Measurements from ENCODE around the gene WEE2. TPM values are rescaled to one million over a fixed set of nuclear protein-coding genes. Genes with fewer than 3 reads are reported as not detected.

WEE2 gene
- total and polyA plus RNA-seq, 2 of the 13 experiments (the other 11 are each of a cell fraction or from before 2014, with no cell fraction given), result not detected

- TF ChIP-seq ZNF691 (CRISPR knock-in tag; IDR thresholded peaks at IDR 0.05; ENCODE audit: borderline replicate concordance, low read depth) (0 out of 2 replicates have a peak, but pooled peaks have one; percentile 19), ZNF256 (CRISPR knock-in tag; conservative IDR thresholded peaks at IDR 0.05) (no peak), KDM2A (CRISPR knock-in tag; IDR thresholded peaks at IDR 0.05; ENCODE audit: borderline replicate concordance, low read depth) (peak; percentile 53; the same call in 1 of the 2 replicates), NR2F1 (CRISPR knock-in tag; IDR thresholded peaks at IDR 0.05) (peak; percentile 56 to 66; a peak in 2 of 4 replicates), NR0B2 (CRISPR knock-in tag; IDR thresholded peaks at IDR 0.05) (peak; percentile 60; the same call in 1 of the 2 replicates), ZFP36L2 (CRISPR knock-in tag; IDR thresholded peaks at IDR 0.05) (no peak), DRAP1 (CRISPR knock-in tag; IDR thresholded peaks at IDR 0.05) (0 out of 2 replicates have a peak, but pooled peaks have one; percentile 40), ETV5 (CRISPR knock-in tag; IDR thresholded peaks at IDR 0.05; ENCODE audit: borderline replicate concordance) (peak; percentile 18; the same call in 1 of the 2 replicates), AHDC1 (CRISPR knock-in tag; IDR thresholded peaks at IDR 0.05; ENCODE audit: borderline replicate concordance) (peak; percentile 74), HDAC1 (CRISPR knock-in tag; IDR thresholded peaks at IDR 0.05) (peak; percentile 77; the same call in 1 of the 2 replicates), STAG1 (CRISPR knock-in tag; IDR thresholded peaks at IDR 0.05) (no peak)
- TF ChIP-seq, protein P1, sequence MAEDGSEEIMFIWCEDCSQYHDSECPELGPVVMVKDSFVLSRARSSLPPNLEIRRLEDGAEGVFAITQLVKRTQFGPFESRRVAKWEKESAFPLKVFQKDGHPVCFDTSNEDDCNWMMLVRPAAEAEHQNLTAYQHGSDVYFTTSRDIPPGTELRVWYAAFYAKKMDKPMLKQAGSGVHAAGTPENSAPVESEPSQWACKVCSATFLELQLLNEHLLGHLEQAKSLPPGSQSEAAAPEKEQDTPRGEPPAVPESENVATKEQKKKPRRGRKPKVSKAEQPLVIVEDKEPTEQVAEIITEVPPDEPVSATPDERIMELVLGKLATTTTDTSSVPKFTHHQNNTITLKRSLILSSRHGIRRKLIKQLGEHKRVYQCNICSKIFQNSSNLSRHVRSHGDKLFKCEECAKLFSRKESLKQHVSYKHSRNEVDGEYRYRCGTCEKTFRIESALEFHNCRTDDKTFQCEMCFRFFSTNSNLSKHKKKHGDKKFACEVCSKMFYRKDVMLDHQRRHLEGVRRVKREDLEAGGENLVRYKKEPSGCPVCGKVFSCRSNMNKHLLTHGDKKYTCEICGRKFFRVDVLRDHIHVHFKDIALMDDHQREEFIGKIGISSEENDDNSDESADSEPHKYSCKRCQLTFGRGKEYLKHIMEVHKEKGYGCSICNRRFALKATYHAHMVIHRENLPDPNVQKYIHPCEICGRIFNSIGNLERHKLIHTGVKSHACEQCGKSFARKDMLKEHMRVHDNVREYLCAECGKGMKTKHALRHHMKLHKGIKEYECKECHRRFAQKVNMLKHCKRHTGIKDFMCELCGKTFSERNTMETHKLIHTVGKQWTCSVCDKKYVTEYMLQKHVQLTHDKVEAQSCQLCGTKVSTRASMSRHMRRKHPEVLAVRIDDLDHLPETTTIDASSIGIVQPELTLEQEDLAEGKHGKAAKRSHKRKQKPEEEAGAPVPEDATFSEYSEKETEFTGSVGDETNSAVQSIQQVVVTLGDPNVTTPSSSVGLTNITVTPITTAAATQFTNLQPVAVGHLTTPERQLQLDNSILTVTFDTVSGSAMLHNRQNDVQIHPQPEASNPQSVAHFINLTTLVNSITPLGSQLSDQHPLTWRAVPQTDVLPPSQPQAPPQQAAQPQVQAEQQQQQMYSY (CRISPR knock-in tag; IDR thresholded peaks at IDR 0.05), result no peak
- TF ChIP-seq, protein P2, sequence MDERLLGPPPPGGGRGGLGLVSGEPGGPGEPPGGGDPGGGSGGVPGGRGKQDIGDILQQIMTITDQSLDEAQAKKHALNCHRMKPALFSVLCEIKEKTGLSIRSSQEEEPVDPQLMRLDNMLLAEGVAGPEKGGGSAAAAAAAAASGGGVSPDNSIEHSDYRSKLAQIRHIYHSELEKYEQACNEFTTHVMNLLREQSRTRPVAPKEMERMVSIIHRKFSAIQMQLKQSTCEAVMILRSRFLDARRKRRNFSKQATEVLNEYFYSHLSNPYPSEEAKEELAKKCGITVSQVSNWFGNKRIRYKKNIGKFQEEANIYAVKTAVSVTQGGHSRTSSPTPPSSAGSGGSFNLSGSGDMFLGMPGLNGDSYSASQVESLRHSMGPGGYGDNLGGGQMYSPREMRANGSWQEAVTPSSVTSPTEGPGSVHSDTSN (CRISPR knock-in tag; IDR thresholded peaks at IDR 0.05), result no peak
- TF ChIP-seq, protein P3, sequence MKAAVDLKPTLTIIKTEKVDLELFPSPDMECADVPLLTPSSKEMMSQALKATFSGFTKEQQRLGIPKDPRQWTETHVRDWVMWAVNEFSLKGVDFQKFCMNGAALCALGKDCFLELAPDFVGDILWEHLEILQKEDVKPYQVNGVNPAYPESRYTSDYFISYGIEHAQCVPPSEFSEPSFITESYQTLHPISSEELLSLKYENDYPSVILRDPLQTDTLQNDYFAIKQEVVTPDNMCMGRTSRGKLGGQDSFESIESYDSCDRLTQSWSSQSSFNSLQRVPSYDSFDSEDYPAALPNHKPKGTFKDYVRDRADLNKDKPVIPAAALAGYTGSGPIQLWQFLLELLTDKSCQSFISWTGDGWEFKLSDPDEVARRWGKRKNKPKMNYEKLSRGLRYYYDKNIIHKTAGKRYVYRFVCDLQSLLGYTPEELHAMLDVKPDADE (CRISPR knock-in tag; IDR thresholded peaks at IDR 0.05), result no peak
Measured at GRCh38 chr7:141695803-141696289, 12.3 kb upstream of the WEE2 start (continued).
